ENCODE results near the gene C19orf38. TPM values are rescaled to one million over a fixed set of nuclear protein-coding genes. Genes with fewer than 3 reads are reported as not detected.

The C19orf38 gene
- total and polyA plus RNA-seq, 2 donors (not counting 1 experiment from before 2014, with no cell fraction given): 1.7 to 2.4 TPM

GRCh38 chr19:10817291-10818038 is 30.8 kb upstream of the C19orf38 start:
- H3K9ac ChIP-seq (ENCODE audit: low read length): no peak overlapping the region
- no peak overlapping the region for H3K27ac ChIP-seq (ENCODE audit: low read length in 2 of 2)
- 97% methylated on average over 38 of the region's 42 CpGs for WGBS (ENCODE audit: insufficient coverage)
- DNase-seq (no peak), ATAC-seq (ENCODE audit: low read depth) (no peak)
- CTCF ChIA-PET: interaction anchor here (0.8 to 1.6 kb wide), 2 partner anchors 52 to 100 kb away, joined by 3 to 4 read pairs; partner anchors contain the start of gene DNM2
- H3K79me2 ChIP-seq (ENCODE audit: control insufficient read depth, insufficient read depth, low read length): peaks cover 7% of the 10 kb centered on the region
- peaks cover 9% of the 10 kb centered on the region for H4K20me1 ChIP-seq (ENCODE audit: control insufficient read depth, insufficient read depth, low read length, poor library complexity, severe bottlenecking)
- Mint-ChIP-seq H3K27ac (no peak overlapping the region), H3K9me3 (ENCODE audit: insufficient read depth) (no peaks in the 10 kb centered on the region), H3K27me3 (no peaks in the 10 kb centered on the region), H3K4me3 (no peak overlapping the region), H3K4me1 (no peaks in the 10 kb centered on the region)
- H3K4me1 ChIP-seq (ENCODE audit: control insufficient read depth in 2 of 2, insufficient read depth in 2 of 2, low read length in 2 of 2): no peaks in the 10 kb centered on the region
- no peaks in the 10 kb centered on the region for H3K9me3 ChIP-seq (ENCODE audit: control extremely low read depth in 1 of 3, control insufficient read depth in 2 of 3, insufficient read depth in 1 of 3, low read length in 2 of 3)
- peaks cover 0 to 57% of the 10 kb centered on the region in 2 experiments for H3K36me3 ChIP-seq (replicated peaks in 1 of 2; ENCODE audit: control extremely low read depth in 1 of 2, control insufficient read depth in 1 of 2, extremely low read depth in 1 of 2, insufficient read depth in 2 of 2, low read length in 1 of 2)
- no peak for TF ChIP-seq EZH2 (IDR thresholded peaks at IDR 0.05; ENCODE audit: borderline replicate concordance, insufficient read depth, low read depth, low read length, poor library complexity, severe bottlenecking)
- no peak for TF ChIP-seq CTCF (IDR thresholded peaks at IDR 0.05)
- no peak overlapping the region for H2AFZ ChIP-seq (ENCODE audit: insufficient read depth, low read depth, low read length, poor library complexity, severe bottlenecking)
- POLR2A ChIA-PET: interaction anchor here (0.5 to 0.6 kb wide), 2 partner anchors 82 to 265 kb away, joined by 3 to 9 read pairs; no protein-coding TSS in a partner anchor
- H3K4me2 ChIP-seq (replicated peaks; ENCODE audit: low read depth, low read length, poor library complexity, severe bottlenecking): no peak overlapping the region
- H3K4me3 ChIP-seq (ENCODE audit: control extremely low read depth in 1 of 5, extremely low read depth in 1 of 5, insufficient read depth in 1 of 5, low read depth in 2 of 5, low read length in 4 of 5): no peak overlapping the region
- H3K27me3 ChIP-seq (replicated peaks in 1 of 4; ENCODE audit: control extremely low read depth in 1 of 4, control insufficient read depth in 3 of 4, insufficient read depth in 4 of 4, low read length in 3 of 4): no peaks in the 10 kb centered on the region
- intact Hi-C loops (cut with micrococcal nuclease): no loop called here
